Endothelial cell of umbilical vein (primary cell): ENCODE data around the gene RNF227. TPM values are rescaled to one million over a fixed set of nuclear protein-coding genes. Genes with fewer than 3 reads are reported as not detected.
A peak's percentile ranks its signal among the peaks of the same experiment; 100 is the strongest.

Source experiments
- BruUV-seq: library from RNA; stranded (reverse); fragments of 400-500 nt; replicated peaks from 2 replicates; lab custom pipeline; 2021; lab: Mats Ljungman, UMichigan
- CTCF ChIA-PET: fragments of 300-600, 350-600 bp; sonication (Branson Sonifier 250); formaldehyde crosslinking; loops from one replicate; lab custom pipeline; 2021; ENCODE audit warnings: antibody characterized with exemption, inconsistent platforms; lab: Charles Lee
- POLR2A ChIA-PET: fragments of 300-600, 350-600 bp; sonication (Branson Sonifier 250); formaldehyde crosslinking; loops from one replicate; lab custom pipeline; 2021; ENCODE audit warnings: antibody characterized with exemption, inconsistent platforms; lab: Charles Lee
- DNase-seq: peaks from one replicate; pipeline ENCODE4 v3.0.0-alpha.2; 2011; ENCODE audit warnings: low read depth, low spot score
- FAIRE-seq: peaks from 2 replicates; lab custom pipeline; 2011; peaks lifted over from hg19 to GRCh38; lab: Jason Lieb, UNC
- H2AFZ ChIP-seq: 2 replicates; pipeline ENCODE4 v1.6.0; 2012; ENCODE audit warnings: low read depth, low read length, control low read depth, inconsistent platforms
- H3K27ac ChIP-seq: 2 replicates; pipeline ENCODE4 v1.5.1; 2011; ENCODE audit warnings: low read depth, mild to moderate bottlenecking, control low read depth, low read length, moderate library complexity; ENCODE audit not compliant: insufficient read depth
- H3K27me3 ChIP-seq, 2 experiments: 2 replicates each; pipeline versions ENCODE4 v1.6.0 to v1.6.1; 2011; ENCODE audit warnings: low read length in 2 of 2, mixed read lengths in 1 of 2; ENCODE audit not compliant: control insufficient read depth in 2 of 2, insufficient read depth in 2 of 2
- H3K36me3 ChIP-seq, 2 experiments: 2 replicates in 1 of 2; 3 replicates in 1 of 2; pipeline ENCODE4 v1.5.1; 2011; ENCODE audit warnings: low read length in 2 of 2, mild to moderate bottlenecking in 1 of 2, moderate library complexity in 1 of 2; ENCODE audit not compliant: control insufficient read depth in 2 of 2, insufficient read depth in 2 of 2; ENCODE audit errors: extremely low read depth in 1 of 2
- H3K4me1 ChIP-seq: 3 replicates; pipeline ENCODE4 v1.5.1; 2011; ENCODE audit warnings: mild to moderate bottlenecking, low read length; ENCODE audit not compliant: control insufficient read depth, insufficient read depth; ENCODE audit errors: extremely low read depth
- H3K4me2 ChIP-seq: 2 replicates; pipeline ENCODE4 v1.6.1; 2011; ENCODE audit warnings: low read length, control low read depth, mixed read lengths; ENCODE audit not compliant: insufficient read depth
- H3K4me3 ChIP-seq, 3 experiments: fragments of 200-600 bp in 1 of 3; sonication (generic), shearing (Covaris generic) in 1 of 3; replicated peaks in 1 of 3; 2 replicates each; pipeline ENCODE4 v1.5.1; 2011 to 2016; ENCODE audit warnings: control low read depth in 3 of 3, low read length in 3 of 3, mild to moderate bottlenecking in 2 of 3, inconsistent platforms in 1 of 3, low read depth in 1 of 3, moderate library complexity in 1 of 3; ENCODE audit not compliant: insufficient read depth in 1 of 3
- H3K79me2 ChIP-seq: 2 replicates; pipeline ENCODE4 v1.6.0; 2012; ENCODE audit warnings: low read length, inconsistent platforms; ENCODE audit not compliant: control insufficient read depth, insufficient read depth
- H3K9ac ChIP-seq: replicated peaks from 2 replicates; pipeline ENCODE3; 2011; ENCODE audit warnings: low read length, control low read depth; ENCODE audit not compliant: insufficient read depth; ENCODE audit errors: extremely low read depth
- H3K9me1 ChIP-seq: replicated peaks from 3 replicates; pipeline ENCODE4 v1.6.0; 2011; ENCODE audit warnings: mild to moderate bottlenecking, low read length; ENCODE audit not compliant: control insufficient read depth, insufficient read depth; ENCODE audit errors: extremely low read depth
- H3K9me3 ChIP-seq: replicated peaks from 2 replicates; pipeline ENCODE4 v1.5.1; 2012; ENCODE audit warnings: low read length, inconsistent platforms; ENCODE audit not compliant: control insufficient read depth, insufficient read depth
- H4K20me1 ChIP-seq: replicated peaks from 2 replicates; pipeline ENCODE3; 2011; ENCODE audit warnings: mild to moderate bottlenecking, low read length; ENCODE audit not compliant: control insufficient read depth, insufficient read depth; ENCODE audit errors: extremely low read depth
- CTCF ChIP-seq, 2 donors: IDR thresholded peaks; 1 replicate in 1 of 2; 2 replicates in 1 of 2; pipeline ENCODE4 v1.5.1; 2011; ENCODE audit warnings: low read length in 2 of 2, mild to moderate bottlenecking in 2 of 2, moderate library complexity in 2 of 2, control low read depth in 1 of 2, inconsistent platforms in 1 of 2, low read depth in 1 of 2; ENCODE audit not compliant: insufficient read depth in 1 of 2; ENCODE audit errors: extremely low read depth in 1 of 2
- EZH2 ChIP-seq: IDR thresholded peaks from 2 replicates; pipeline ENCODE4 v1.6.1; 2012; ENCODE audit warnings: borderline replicate concordance, low read depth, mild to moderate bottlenecking, moderate library complexity, low read length, inconsistent platforms; ENCODE audit not compliant: severe bottlenecking
- FOS ChIP-seq: IDR thresholded peaks from 2 replicates; pipeline ENCODE4 v1.6.1; 2011; ENCODE audit warnings: mild to moderate bottlenecking, low read length, moderate library complexity, borderline replicate concordance; ENCODE audit not compliant: insufficient read depth
- GATA2 ChIP-seq: IDR thresholded peaks from 2 replicates; pipeline ENCODE4 v1.7.0; 2011; ENCODE audit warnings: low read depth, mild to moderate bottlenecking, moderate library complexity, mixed read lengths, low read length; ENCODE audit not compliant: insufficient read length, insufficient read depth
- JUN ChIP-seq: IDR thresholded peaks from 2 replicates; pipeline ENCODE4 v1.6.1; 2011; ENCODE audit warnings: borderline replicate concordance, low read depth; ENCODE audit not compliant: insufficient read length, insufficient read depth
- MYC ChIP-seq: IDR thresholded peaks from one replicate; pipeline ENCODE4 v1.6.1; 2011; ENCODE audit warnings: mild to moderate bottlenecking, low read depth, low read length
- POLR2A ChIP-seq: IDR thresholded peaks from 2 replicates; pipeline ENCODE4 v1.6.1; 2012; ENCODE audit warnings: low read depth, mild to moderate bottlenecking, control low read depth, low read length
- POLR2AphosphoS5 ChIP-seq: IDR thresholded peaks from 2 replicates; pipeline ENCODE4 v1.6.1; 2012; ENCODE audit warnings: low read depth, mild to moderate bottlenecking, control low read depth, low read length, moderate library complexity; ENCODE audit not compliant: insufficient read depth
- dilution Hi-C: fragments of 300-500 bp; cut with MboI; formaldehyde crosslinking; loops from one replicate; pipeline ENCODE4 v1.15.0; 2019; ENCODE audit warnings: low sequenced_read_pairs; ENCODE audit not compliant: extremely low pct_ligation_motif_present
- intact Hi-C: fragments of 100-400 bp; cut with micrococcal nuclease; formaldehyde crosslinking; loops from one replicate; pipeline ENCODE4 v1.10.0; 2022
- polyA plus RNA-seq, 4 experiments: library from polyadenylated mRNA; depleted of rRNA in 3 of 4; stranded (reverse) in 3 of 4; unstranded in 1 of 4; fragments of >200 nt; gene quantifications; 2 replicates each; pipeline versions ENCODE4 v1.2.1 to v1.2.3, GENCODE V29; 2011 to 2012; ENCODE audit warnings: missing spikeins in 1 of 4
- total RNA-seq: library from RNA; stranded (reverse); gene quantifications from 2 replicates; pipeline ENCODE4 v1.2.3, GENCODE V29; 2021
- TF ChIP-seq, protein P1 (sequence below): IDR thresholded peaks from 2 replicates; pipeline ENCODE4 v1.6.1; 2011; ENCODE audit not compliant: insufficient read depth, insufficient read length

RNF227 gene
- total and polyA plus RNA-seq, 2 donors (not counting 3 experiments of a cell fraction or from before 2014, with no cell fraction given), result 0.58 to 0.76 TPM

DNA sequence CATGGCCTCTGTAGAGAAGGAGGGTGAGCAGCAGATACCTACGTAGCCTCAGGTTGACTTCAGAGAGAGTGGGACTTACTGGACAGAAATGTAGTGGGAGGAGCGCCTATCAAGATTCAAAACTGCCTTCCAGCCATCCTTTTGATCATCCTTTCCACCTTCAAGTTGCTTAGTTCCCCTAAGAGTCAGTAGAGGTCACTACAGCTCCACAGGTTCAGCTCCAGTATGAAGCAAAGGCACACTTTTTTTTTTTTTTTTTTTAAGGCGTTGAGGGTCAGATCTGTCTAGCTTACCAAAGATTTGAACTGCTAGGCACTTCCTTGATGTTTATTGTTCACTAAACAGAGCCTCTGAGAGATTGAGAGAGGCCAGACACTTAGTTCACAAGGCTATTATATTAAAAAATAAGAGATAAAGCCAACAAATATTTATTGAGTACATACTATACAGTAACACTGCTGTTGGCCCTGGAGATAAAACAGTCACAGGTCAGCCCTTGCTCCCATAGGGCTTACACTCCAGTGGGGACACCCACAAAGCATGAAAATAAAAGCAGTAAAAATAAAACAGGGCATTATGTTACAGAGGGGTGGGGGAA is 3.1 kb downstream of the RNF227 start:
- Histone ChIP-seq H3K9me1 (no peaks in the 10 kb centered on the region), H3K9ac (no peak overlapping the region), H3K9me3 (no peaks in the 10 kb centered on the region), H3K27me3 (no peaks in the 10 kb centered on the region), H3K4me2 (no peak overlapping the region), H3K4me3 (no peak overlapping the region), H3K4me1 (peaks cover 12% of the 10 kb centered on the region), H3K27ac (no peak overlapping the region), H2AFZ (no peak overlapping the region), H4K20me1 (no peaks in the 10 kb centered on the region), H3K36me3 (peaks cover 11 to 39% of the 10 kb centered on the region in 2 experiments), H3K79me2 (no peaks in the 10 kb centered on the region)
- peak; percentile 85 for FAIRE-seq
- no TSS peak for BruUV-seq
- ChIA-PET CTCF (interaction anchor here (0.7 to 3.3 kb wide), 20 partner anchors 9 to 144 kb away, joined by 3 to 109 read pairs (median 4); partner anchors contain the start of genes CNTROB, NAA38 and TRAPPC1), POLR2A (interaction anchor here (0.6 to 0.7 kb wide), 2 partner anchors 13 to 128 kb away, joined by 4 to 8 read pairs; no protein-coding TSS in a partner anchor)
- TF ChIP-seq CTCF (IDR thresholded peaks at IDR 0.05; ENCODE audit: extremely low read depth in 1 of 2, insufficient read depth in 1 of 2, low read depth in 1 of 2, low read length in 2 of 2) (peak; percentile 53 to 59), EZH2 (no peak)
- dilution Hi-C loops, result no loop called here
- intact Hi-C loops, result loop anchor here (1.0 to 2.0 kb wide), 5 partner anchors 77 to 144 kb away; no protein-coding TSS in a partner anchor
- peak; percentile 70 for DNase-seq

DNA sequence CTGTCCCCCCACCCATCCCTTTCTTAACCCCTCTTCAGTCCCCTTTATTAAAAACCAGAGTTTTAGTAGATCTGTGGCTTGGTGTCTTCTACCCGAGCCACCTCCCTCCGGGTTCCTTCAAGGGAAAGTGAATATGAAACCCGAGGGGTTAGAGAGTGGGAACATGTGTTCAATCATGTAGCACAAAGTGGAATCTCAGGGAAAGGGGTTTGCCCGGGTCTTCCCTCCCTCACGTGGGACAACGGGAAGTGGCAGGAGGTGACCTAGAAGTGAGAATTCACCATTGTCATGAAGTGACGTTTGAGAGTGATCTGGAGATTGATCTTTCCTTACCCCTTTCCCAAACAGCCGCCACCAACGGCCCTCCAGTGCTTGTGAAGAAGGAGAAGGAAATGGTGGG is 5.0 kb downstream of the RNF227 start:
- Histone ChIP-seq H3K9me3 (no peaks in the 10 kb centered on the region), H4K20me1 (no peaks in the 10 kb centered on the region), H3K4me1 (peaks cover 7% of the 10 kb centered on the region), H2AFZ (no peak overlapping the region), H3K79me2 (no peaks in the 10 kb centered on the region), H3K27ac (no peak overlapping the region), H3K9ac (no peak overlapping the region), H3K27me3 (no peaks in the 10 kb centered on the region), H3K4me3 (no peak overlapping the region), H3K9me1 (no peaks in the 10 kb centered on the region), H3K4me2 (no peak overlapping the region), H3K36me3 (peaks cover 11 to 57% of the 10 kb centered on the region in 2 experiments)
- ChIA-PET CTCF (interaction anchor here (0.8 to 3.3 kb wide), 8 partner anchors 45 to 146 kb away, joined by 3 to 109 read pairs (median 6); no protein-coding TSS in a partner anchor), POLR2A (no interaction called here)
- DNase-seq (no peak), FAIRE-seq (no peak)
- no TSS peak for BruUV-seq
- dilution Hi-C loops (no loop called here), intact Hi-C loops (no loop called here)
- TF ChIP-seq POLR2A (no peak), JUN (no peak), POLR2AphosphoS5 (no peak), MYC (no peak), EZH2 (no peak), CTCF (IDR thresholded peaks at IDR 0.05; ENCODE audit: extremely low read depth in 1 of 2, insufficient read depth in 1 of 2, low read depth in 1 of 2, low read length in 2 of 2) (no peak), GATA2 (no peak), FOS (no peak)
- TF ChIP-seq, protein P1, sequence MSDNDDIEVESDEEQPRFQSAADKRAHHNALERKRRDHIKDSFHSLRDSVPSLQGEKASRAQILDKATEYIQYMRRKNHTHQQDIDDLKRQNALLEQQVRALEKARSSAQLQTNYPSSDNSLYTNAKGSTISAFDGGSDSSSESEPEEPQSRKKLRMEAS, result no peak
